CD1c-positive myeloid dendritic cell (primary cell): ENCODE results near the gene ITPR2.
A peak's percentile ranks its signal among the peaks of the same experiment; 100 is the strongest.
"Not testable (repeated sequence)": the region's sequence is repeated elsewhere in the genome, so short reads cannot be mapped to it uniquely, and the experiment has no call there.

Source experiments
- DNase-seq: peaks from one replicate; pipeline ENCODE4 v3.0.0-alpha.2; 2016; ENCODE audit errors: extremely low spot score

The ITPR2 gene

DNA sequence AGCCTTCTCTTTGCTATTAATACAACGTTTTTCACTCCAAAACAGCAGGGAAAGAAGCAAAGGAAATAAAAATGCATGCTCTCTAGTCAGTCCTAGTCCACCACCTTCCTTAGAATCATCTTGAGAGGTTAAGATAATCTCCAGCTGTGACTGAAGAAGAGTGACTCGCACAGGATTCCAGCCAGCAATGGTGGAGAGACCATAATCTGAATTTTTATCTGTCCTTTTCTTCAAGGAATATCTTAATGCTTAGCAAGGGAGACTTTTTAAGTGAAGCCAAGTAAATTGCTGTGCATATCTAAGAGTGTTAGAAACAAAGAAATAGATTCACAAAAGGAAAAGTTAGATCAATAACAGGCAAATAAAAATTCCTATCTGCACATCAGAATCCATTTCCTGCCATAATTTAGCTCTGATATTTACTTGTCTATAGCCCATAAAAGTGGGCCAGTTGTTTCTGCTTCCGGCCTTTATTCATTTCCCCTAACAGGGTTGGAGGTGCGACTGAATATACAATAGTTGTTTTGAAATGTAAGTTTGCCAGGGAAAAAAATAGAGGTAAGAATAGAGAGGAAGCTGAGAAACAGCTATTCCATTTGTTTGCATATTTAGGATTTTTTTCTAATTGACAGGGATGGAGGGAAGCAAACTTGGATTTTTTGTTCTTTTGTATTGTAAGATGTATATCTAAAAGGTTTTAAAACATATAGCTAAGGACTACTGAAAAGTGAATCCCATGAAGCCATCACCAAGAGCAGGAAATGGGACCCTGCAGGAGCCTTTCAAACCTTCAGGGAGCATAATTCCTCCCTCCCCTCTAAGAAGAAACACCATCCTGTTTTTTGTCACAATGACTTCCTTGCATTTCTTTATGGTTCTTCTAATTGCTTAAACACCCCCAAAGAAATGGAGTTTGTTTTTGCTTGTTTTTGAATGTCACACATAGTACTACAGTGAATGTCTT is 154.0 kb downstream of the ITPR2 start:
- no peak for DNase-seq

DNA sequence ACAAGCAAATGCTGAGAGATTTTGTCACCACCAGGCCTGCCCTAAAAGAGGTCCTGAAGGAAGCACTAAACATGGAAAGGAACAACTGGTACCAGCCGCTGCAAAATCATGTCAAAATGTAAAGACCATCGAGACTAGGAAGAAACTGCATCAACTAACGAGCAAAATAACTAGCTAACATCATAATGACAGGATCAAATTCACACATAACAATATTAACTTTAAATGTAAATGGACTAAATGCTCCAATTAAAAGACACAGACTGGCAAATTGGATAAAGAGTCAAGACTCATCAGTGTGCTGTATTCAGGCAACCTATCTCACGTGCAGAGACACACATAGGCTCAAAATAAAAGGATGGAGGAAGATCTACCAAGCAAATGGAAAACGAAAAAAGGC is 161.5 kb downstream of the ITPR2 start:
- DNase-seq, result not testable (repeated sequence)

DNA sequence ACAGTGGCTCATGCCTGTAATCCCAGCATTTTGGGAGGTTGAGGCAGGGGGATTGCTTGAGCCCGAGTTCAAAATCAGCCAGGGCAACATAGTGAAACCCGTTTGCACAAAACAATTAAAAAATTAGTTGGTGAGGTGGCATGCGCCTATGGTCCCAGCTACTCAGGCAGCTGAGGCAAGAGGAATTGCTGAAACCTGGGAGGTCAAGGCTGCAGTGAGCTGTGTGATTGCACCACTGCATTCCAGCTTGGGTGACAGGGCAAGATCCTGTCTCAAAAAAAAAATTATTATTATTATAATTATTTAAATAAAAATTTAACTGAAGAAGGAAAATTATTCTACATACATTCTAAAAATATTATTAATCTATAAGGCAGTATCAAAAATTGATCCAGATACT is 164.1 kb downstream of the ITPR2 start:
- no peak for DNase-seq

DNA sequence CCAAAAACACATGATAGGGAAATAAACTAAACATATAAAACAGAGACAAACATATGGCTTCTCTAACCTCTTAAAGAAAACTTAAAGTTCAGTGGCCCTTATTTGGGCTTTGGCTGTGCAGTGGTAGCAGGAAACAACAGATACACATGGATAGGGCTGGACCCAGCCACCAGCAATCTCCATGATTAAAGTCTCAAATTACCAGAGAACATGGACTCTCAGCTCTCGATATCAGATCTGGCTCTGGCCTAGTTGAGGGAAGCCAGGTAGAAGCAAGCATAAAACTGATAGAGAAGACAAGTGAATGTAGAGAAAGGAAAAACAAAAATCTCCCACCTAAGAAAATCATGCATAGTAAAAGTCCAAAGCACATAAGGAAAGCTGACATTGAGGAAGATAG is 164.8 kb downstream of the ITPR2 start:
- DNase-seq, result no peak

GRCh38 chr12:26666286-26666685 is 166.7 kb downstream of the ITPR2 start:
- DNase-seq, result no peak

DNA sequence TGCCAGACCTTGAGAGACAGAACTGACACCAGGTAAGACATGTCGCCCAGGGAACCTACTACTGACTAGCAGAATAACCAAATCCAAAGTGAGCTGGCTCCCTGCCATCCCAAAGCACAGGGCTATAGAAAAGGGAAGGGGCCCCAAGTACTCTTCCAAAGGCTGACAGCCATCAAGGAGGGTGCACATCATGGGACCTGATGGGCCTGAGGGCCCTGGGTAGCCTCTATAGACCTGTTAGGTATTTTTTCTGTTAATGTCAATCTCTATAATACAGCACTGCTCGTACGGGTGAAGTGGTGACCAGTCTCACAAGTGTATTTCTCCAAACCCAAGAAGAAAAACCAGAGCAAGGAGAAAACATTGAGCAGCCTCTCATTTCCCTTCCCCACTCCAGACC is 171.6 kb downstream of the ITPR2 start:
- no peak for DNase-seq

GRCh38 chr12:26659930-26660329 is 173.1 kb downstream of the ITPR2 start:
- DNase-seq, result no peak

GRCh38 chr12:26658991-26659390 is 174.0 kb downstream of the ITPR2 start:
- DNase-seq, result no peak

DNA sequence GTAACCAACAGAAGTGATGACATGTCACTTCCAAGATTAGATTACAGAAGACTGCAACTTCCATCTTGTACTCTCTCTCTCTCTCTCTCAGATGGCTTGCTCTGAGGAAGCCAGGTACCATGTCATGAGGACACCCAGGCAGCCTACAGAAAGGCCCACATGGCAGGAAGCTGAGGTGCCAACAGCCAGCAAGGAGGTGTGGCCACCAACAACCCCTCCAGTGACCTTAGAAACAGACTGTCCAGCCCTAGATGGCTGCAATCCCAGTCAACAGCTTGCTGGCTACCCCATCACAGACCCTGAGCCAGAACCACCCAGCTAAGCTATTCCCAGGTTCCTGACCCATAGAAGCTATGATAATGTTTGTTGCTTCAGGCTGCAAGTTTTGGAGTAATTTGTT is 178.4 kb downstream of the ITPR2 start:
- no peak for DNase-seq

DNA sequence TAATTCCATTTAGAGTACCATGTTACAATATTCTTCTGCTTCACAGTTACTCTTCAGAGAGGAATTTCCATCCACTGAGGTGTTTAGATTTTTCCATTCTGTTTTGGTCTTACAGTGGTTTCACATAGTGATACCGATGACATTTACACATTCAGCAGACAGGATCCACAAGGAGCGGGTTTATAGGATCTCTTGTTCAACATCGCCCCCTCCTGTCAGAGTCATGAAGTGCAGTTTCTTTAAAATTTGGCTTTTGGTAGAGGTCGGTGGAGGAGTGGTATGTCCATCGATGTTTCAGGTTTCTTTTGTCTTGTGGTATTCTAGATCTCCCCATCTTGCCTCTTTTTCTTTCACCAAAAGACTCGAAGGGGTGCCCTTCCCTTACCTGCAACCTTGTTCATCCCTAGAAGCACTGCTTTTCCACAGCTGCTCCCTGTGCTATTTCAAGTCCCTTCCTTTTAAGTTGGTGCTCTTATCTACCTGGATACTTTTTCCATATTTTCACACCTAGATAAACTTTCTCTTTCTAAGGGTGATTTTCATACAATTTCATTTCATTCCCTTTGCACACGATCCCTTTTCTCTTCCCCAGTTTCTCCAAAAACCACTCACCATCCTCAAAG is 181.3 kb downstream of the ITPR2 start:
- peak; percentile 64 for DNase-seq

DNA sequence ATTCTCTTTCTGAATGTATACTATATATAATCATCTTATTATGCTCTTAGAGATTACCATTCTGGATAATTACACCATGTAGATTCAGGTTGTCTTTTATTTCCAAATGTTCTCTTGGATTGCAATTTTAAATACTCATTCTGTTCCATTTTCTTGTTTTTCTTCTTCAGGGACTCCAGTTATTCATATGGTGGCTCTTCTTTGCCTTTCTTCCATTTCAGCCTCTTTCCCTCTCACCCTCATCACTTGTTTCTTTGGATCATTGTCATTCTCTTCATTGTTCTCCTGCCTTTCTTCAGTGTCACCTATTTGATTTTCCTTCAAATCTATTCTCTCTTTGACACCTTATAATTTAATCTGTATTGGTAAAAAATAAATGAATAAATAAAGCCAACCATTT is 182.0 kb downstream of the ITPR2 start:
- DNase-seq, result no peak

- no peak for DNase-seq
These were observed 184.0 kb downstream of the ITPR2 start for GRCh38 chr12:26648999-26649398.

DNA sequence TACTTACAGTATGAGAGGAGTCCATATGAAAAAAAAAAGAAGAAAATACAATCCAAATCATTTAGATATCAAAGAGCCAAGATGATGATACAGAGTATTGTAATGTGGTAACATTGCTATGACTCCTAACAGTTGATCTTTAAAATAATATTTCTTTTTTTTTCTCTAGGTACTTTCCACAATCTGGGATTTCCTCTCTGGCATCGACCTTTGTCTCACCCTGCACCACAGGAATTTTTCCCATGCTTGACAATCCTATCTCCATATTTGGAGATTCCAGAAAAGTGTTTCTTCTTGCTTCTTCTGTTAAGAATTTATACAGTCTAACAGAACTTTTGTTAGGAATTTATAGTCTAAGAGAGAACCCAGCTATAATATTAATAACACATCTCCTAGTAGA is 184.4 kb downstream of the ITPR2 start:
- no peak for DNase-seq

GRCh38 chr12:26648066-26648465 is 184.9 kb downstream of the ITPR2 start:
- no peak for DNase-seq

- no peak for DNase-seq
These were observed 185.9 kb downstream of the ITPR2 start for GRCh38 chr12:26647088-26647487.

GRCh38 chr12:26646571-26646970 is 186.4 kb downstream of the ITPR2 start:
- no peak for DNase-seq

DNA sequence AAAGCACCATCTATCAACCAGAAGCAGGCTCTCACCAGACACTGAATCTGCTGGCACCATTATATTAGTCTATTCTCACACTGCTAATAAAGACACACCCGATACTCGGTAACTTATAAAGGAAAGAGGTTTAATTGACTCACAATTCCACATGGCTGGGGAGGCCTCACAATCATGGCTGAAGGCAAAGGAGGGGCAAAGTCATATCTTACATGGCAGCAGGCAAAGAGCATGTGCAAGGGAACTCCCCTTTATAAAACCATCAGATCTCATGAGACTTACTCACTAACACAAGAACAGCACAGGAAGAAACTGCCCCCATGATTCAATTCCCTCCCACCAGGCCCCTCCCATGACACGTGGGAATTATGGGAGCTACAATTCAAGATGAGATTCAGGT is 188.6 kb downstream of the ITPR2 start:
- DNase-seq, result not testable (repeated sequence)

- no peak for DNase-seq
These were observed 189.3 kb downstream of the ITPR2 start for GRCh38 chr12:26643532-26644315.

DNA sequence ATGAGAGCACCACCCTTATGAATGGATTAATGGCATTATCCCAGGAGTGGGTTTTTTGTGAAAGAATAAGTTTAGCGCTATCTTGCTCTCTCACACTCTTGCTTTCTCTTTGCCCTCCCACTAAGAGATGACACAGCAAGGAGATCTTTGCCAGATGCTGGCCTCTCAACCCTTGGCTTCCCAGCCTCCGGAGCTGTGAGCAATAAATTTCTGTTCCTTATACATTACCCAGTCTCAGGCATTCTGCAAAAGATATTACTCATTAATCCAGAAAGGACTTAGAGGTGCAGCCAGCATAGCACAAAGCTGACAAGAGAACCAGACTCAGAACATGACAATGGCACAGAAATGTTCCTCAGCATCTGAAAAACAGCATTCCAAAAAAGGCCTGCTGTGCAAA is 190.6 kb downstream of the ITPR2 start:
- DNase-seq, result no peak

DNA sequence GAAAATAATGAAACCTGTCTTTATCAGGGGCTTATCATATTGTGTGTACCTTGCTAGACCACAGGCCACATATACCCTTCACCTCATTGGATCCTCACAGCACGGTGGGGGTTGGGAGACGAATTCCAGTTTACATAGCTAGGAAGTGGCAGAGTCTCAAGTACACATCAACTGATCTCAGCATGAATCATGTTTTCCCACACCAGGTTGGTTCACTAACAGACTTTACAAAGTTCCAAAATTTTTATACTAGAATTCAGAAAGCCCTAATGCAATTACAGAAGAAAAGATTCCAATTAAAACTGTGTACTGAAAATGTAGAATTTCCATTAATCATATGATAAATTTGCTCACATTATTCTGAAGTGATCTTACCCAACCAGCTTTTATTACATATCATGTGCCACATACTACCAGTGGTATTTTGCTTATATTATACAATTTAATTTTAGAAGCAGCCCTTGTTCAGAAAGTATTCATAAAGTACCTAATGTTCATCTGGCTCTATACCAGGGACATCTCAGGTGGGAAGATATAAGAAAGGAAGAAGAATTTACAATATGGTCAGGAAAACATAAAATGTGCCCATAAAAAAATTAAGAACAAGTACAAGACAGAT is 196.2 kb downstream of the ITPR2 start:
- DNase-seq, result no peak

- DNase-seq, result no peak
These were observed 199.3 kb downstream of the ITPR2 start for GRCh38 chr12:26633591-26634210.

- no peak for DNase-seq
These were observed 200.2 kb downstream of the ITPR2 start for GRCh38 chr12:26632756-26633155.
